ENCODE measurements around the gene MYLK4.

MYLK4 gene

DNA sequence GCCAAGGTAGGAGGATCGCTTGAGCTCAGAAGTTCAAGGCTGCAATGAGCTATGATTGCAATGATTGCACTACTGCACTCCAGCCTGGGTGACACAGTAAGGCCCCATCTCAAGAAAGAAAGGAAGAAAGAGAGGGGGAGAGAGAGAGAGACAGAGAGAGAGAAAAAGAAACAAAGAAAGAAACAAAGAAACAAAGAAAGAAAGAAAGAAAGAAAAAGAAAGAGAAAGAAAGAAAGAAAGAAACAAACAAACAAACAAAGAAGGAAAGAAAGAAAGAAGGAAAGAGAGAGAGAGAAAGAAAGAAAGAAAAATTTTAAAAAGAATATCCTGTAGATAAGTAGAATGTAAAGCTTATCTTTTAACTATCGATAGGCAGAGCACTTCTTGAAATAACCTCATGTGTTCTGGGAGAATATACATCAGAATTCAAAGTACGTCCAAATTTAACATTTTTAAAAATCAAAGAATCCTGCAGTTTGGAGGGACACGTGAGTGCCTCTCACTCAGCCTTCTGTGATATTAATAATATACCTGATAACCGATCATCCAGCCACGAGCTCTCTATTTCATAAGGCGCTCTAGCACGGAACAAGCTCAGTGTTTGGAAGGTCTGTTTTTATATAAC is 25.2 kb downstream of the MYLK4 start:
- in situ Hi-C loops (cut with MboI; ENCODE audit: low sequenced_read_pairs, unreplicated experiment) = no loop called here
- no peak for DNase-seq (ENCODE audit: low spot score)
- TF ChIP-seq, protein P1, sequence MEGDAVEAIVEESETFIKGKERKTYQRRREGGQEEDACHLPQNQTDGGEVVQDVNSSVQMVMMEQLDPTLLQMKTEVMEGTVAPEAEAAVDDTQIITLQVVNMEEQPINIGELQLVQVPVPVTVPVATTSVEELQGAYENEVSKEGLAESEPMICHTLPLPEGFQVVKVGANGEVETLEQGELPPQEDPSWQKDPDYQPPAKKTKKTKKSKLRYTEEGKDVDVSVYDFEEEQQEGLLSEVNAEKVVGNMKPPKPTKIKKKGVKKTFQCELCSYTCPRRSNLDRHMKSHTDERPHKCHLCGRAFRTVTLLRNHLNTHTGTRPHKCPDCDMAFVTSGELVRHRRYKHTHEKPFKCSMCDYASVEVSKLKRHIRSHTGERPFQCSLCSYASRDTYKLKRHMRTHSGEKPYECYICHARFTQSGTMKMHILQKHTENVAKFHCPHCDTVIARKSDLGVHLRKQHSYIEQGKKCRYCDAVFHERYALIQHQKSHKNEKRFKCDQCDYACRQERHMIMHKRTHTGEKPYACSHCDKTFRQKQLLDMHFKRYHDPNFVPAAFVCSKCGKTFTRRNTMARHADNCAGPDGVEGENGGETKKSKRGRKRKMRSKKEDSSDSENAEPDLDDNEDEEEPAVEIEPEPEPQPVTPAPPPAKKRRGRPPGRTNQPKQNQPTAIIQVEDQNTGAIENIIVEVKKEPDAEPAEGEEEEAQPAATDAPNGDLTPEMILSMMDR (IDR thresholded peaks at IDR 0.05; ENCODE audit: borderline replicate concordance, control extremely low read depth, extremely low read depth, insufficient read depth, missing control alignments) = no peak

DNA sequence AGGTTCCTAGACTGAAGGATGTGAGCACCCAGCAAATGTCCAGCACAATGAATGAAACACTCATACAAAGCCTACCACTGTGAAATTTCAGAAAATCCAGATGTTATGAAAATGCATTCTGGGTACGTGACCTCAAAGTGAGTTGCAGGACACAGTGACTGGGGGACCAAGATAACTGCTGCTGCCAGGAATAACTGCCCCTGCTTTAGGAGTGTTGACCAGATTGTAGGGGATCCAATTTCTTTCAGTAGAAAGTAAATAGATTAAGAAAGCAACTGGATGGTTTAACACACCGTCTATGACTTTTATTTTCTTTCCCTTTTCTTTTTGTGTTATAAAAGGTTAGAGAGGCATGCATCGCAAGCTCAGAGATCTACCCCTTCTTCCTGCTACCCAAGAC is 29.5 kb downstream of the MYLK4 start:
- in situ Hi-C loops (cut with MboI; ENCODE audit: low sequenced_read_pairs, unreplicated experiment) = no loop called here
- TF ChIP-seq, protein P1 (IDR thresholded peaks at IDR 0.05; ENCODE audit: borderline replicate concordance, control extremely low read depth, extremely low read depth, insufficient read depth, missing control alignments) = no peak
- DNase-seq (ENCODE audit: low spot score) = no peak

DNA sequence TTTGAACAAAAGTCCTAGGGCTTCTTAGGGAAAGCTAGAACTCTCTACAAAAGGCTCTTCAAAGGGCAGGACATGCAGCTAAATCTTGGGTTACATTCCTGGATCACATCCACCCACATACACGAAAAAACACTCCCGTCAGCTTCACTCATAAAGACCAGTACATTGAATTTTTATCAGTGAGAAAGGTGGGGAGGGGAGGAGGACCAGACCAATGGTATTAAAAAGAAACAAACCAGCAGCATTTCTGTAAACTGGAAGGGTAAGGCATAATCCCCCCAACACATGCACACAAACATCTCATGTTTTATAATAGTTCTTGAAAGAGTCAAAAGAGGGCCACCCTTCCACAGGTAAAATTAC is 31.6 kb downstream of the MYLK4 start:
- no peak for DNase-seq (ENCODE audit: low spot score)
- TF ChIP-seq, protein P1 (IDR thresholded peaks at IDR 0.05; ENCODE audit: borderline replicate concordance, control extremely low read depth, extremely low read depth, insufficient read depth, missing control alignments) = no peak
- in situ Hi-C loops (cut with MboI; ENCODE audit: low sequenced_read_pairs, unreplicated experiment) = no loop called here

DNA sequence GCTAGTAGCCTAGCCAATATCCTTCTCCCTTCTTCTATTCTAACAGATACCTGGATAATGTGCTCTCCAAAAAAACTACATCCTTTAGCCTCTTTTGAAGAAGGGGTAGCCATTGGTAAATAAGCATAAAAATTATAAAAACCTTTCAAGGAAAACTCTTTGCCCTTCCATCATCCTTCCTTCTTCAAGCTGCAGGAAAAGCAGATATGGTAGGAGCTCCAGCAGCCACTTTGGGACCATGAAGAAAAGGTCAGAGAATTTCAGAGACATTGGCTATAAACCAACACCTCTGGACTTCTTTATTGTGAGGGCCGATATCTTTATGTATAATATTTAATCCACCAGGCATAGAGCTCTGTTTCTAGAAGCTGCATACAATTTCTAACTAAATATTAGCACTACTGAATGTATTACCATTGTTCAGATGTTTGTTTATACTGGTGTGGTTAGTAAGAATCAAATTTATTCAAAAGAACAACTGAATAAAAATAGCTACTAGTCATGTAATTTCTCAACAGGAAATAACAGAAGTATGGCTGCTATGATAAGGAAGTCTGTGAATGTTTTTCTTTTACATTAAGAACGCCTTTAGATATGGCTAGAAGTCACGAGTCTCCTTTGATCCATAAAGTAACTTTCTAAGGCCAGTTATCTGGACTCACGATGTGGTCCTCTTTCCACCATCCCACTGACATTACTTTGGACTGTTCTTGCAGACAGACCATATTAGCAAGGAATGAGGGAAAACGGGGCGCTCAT is 32.2 kb downstream of the MYLK4 start:
- TF ChIP-seq, protein P1 (IDR thresholded peaks at IDR 0.05; ENCODE audit: borderline replicate concordance, control extremely low read depth, extremely low read depth, insufficient read depth, missing control alignments) = no peak
- in situ Hi-C loops (cut with MboI; ENCODE audit: low sequenced_read_pairs, unreplicated experiment) = no loop called here
- no peak for DNase-seq (ENCODE audit: low spot score)

DNA sequence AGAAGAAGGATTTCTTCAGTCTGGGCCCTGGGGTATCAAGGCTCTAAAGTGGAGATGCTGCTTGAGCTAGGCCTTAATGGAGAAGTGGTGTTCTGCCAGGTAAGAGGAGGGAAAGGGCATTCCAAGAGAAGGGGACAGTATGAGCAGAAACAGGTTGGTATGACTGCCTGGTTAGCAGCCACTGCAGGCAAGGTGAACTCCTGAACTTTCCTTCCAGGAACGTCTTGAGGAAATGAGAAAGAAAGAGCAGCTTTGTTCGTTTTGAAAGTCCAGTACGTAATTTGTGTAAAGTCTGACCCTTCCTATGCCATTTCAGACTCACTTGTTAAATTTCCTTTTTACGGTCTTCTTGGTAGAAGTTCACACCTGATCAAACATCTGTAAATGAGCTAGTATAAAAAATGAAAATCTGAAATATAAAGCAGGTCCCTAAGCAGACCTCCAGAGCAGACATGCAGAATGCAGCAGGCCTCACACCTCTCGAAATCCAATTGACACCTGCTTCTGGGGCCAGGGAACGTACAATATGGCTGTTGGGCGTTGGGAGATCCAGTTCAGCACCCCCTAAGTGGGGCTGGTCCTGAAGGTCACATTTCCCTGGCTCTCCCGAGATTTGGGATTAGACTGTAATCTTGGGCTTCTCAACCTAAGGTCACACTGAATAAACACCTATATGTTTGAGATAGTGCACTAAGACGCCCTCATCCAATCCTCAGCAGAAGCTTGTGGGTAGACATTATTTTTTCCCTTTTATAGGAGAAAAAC is 33.6 kb downstream of the MYLK4 start:
- in situ Hi-C loops (cut with MboI; ENCODE audit: low sequenced_read_pairs, unreplicated experiment) = no loop called here
- no peak for DNase-seq (ENCODE audit: low spot score)
- TF ChIP-seq, protein P1 (IDR thresholded peaks at IDR 0.05; ENCODE audit: borderline replicate concordance, control extremely low read depth, extremely low read depth, insufficient read depth, missing control alignments) = no peak

DNA sequence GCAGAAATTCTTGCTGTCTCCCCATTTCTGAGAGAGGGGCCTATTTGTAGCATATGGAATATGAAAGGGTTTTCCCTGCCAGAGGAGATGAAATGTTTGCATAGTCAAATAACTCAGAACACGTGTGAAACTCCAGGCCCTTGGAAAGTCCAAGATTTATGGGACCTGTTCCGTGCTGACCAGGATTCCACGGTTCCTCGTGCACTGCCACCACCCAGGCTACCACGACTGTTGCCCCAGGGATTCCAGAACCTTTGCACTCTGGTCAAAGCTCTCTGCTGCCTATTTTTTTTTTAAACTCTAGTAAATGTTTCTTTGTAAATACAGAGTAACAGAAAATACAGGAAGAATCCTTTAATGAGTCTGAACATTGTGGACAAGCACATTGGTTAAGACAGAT is 35.0 kb downstream of the MYLK4 start:
- in situ Hi-C loops (cut with MboI; ENCODE audit: low sequenced_read_pairs, unreplicated experiment) = no loop called here
- no peak for DNase-seq (ENCODE audit: low spot score)
- TF ChIP-seq, protein P1 (IDR thresholded peaks at IDR 0.05; ENCODE audit: borderline replicate concordance, control extremely low read depth, extremely low read depth, insufficient read depth, missing control alignments) = no peak
